ENCODE results near the gene TM9SF2. TPM values are rescaled to one million over a fixed set of nuclear protein-coding genes. Genes with fewer than 3 reads are reported as not detected.

TM9SF2 gene
- total RNA-seq, 2 experiments from 2014 or later = 37.2 to 38.2 TPM

- peaks cover 12% of the 10 kb centered on the region for H3K4me1 Mint-ChIP-seq (ENCODE audit: low read depth)
- POLR2A ChIA-PET = interaction anchor here (1.4 kb wide), 1 partner anchor 9 kb away, joined by 4 read pairs; no protein-coding TSS in a partner anchor
These were observed 53.9 kb downstream of the TM9SF2 start for GRCh38 chr13:99555149-99555548.

GRCh38 chr13:99556867-99557443, 55.7 kb downstream of the TM9SF2 start:
- Histone ChIP-seq H3K27ac (ENCODE audit: low read depth in 1 of 2, low read length in 2 of 2) (no peak overlapping the region), H3K4me3 (ENCODE audit: low read length) (no peak overlapping the region), H3K36me3 (ENCODE audit: insufficient read depth, low read length) (peaks cover 83% of the 10 kb centered on the region), H3K27me3 (ENCODE audit: control insufficient read depth in 1 of 2, insufficient read depth in 2 of 2, low read length in 2 of 2) (no peaks in the 10 kb centered on the region), H3K4me1 (ENCODE audit: insufficient read depth, low read length) (no peaks in the 10 kb centered on the region), H3K9me3 (ENCODE audit: control insufficient read depth in 1 of 2, insufficient read depth in 1 of 2, low read length in 2 of 2) (no peaks in the 10 kb centered on the region)
- DNase-seq (no peak), ATAC-seq (ENCODE audit: poor library complexity) (no peak)
- POLR2A ChIA-PET = no interaction called here
- Mint-ChIP-seq H3K27me3 (no peaks in the 10 kb centered on the region), H3K9me3 (no peaks in the 10 kb centered on the region), H3K4me3 (no peak overlapping the region), H3K36me3 (ENCODE audit: low read depth) (peaks cover 98% of the 10 kb centered on the region), H3K4me1 (ENCODE audit: low read depth) (peaks cover 7% of the 10 kb centered on the region), H3K27ac (peak overlapping the region; percentile 29)
- TF ChIP-seq, protein P1, sequence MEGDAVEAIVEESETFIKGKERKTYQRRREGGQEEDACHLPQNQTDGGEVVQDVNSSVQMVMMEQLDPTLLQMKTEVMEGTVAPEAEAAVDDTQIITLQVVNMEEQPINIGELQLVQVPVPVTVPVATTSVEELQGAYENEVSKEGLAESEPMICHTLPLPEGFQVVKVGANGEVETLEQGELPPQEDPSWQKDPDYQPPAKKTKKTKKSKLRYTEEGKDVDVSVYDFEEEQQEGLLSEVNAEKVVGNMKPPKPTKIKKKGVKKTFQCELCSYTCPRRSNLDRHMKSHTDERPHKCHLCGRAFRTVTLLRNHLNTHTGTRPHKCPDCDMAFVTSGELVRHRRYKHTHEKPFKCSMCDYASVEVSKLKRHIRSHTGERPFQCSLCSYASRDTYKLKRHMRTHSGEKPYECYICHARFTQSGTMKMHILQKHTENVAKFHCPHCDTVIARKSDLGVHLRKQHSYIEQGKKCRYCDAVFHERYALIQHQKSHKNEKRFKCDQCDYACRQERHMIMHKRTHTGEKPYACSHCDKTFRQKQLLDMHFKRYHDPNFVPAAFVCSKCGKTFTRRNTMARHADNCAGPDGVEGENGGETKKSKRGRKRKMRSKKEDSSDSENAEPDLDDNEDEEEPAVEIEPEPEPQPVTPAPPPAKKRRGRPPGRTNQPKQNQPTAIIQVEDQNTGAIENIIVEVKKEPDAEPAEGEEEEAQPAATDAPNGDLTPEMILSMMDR (IDR thresholded peaks at IDR 0.05) = no peak
- intact Hi-C loops (cut with DNase I, micrococcal nuclease) = no loop called here
- CTCF ChIA-PET = no interaction called here

More at GRCh38 chr13:99555149-99555548, 53.9 kb downstream of the TM9SF2 start:
- no peaks in the 10 kb centered on the region for H3K4me1 ChIP-seq (ENCODE audit: insufficient read depth, low read length)
- no peaks in the 10 kb centered on the region for H3K9me3 ChIP-seq (ENCODE audit: control insufficient read depth in 1 of 2, insufficient read depth in 1 of 2, low read length in 2 of 2)
- TF ChIP-seq, protein P1 (IDR thresholded peaks at IDR 0.05) = no peak
- Mint-ChIP-seq H3K27ac (no peak overlapping the region), H3K36me3 (ENCODE audit: low read depth) (peaks cover 98% of the 10 kb centered on the region), H3K9me3 (no peaks in the 10 kb centered on the region), H3K27me3 (no peaks in the 10 kb centered on the region), H3K4me3 (no peak overlapping the region)
- no peak overlapping the region for H3K4me3 ChIP-seq (ENCODE audit: low read length)
- peaks cover 91% of the 10 kb centered on the region for H3K36me3 ChIP-seq (ENCODE audit: insufficient read depth, low read length)
- CTCF ChIA-PET = interaction anchor here (1.1 kb wide), 1 partner anchor 14 kb away, joined by 3 read pairs; no protein-coding TSS in a partner anchor
- no peak for DNase-seq
- intact Hi-C loops (cut with DNase I, micrococcal nuclease) = no loop called here
- no peaks in the 10 kb centered on the region for H3K27me3 ChIP-seq (ENCODE audit: control insufficient read depth in 1 of 2, insufficient read depth in 2 of 2, low read length in 2 of 2)
- H3K27ac ChIP-seq (ENCODE audit: low read depth in 1 of 2, low read length in 2 of 2) = no peak overlapping the region
- no peak for ATAC-seq (ENCODE audit: poor library complexity)

DNA sequence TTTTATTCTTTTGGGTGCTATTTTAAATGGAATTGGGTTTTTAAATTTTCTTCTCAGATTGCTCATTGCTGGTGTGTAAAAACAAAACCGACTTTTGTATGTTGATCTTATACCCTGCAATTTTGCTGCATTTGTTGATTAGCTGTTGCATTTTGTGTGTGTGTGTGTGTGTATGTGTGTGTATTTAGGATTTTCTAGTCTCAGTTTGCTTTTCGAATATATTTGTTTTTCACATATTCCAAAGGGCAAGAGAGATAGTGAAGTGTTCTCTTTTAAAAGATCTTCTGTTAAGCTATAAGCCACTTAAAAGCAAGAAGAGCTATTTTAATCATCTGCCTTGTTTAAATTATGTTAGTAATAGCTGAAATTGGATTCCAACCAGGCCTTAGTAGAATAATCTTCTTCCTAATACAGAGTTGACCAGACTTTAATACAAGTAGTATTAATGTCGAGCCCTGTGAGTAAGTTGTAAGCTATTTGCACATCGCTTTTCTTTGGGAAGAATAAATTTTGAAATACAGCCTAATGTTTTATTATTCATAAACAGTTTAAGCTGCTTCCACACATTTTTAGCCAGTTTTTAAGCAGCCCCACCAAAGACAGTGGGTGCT, 57.4 kb downstream of the TM9SF2 start:
- intact Hi-C loops (cut with DNase I, micrococcal nuclease) = no loop called here
- Mint-ChIP-seq H3K4me1 (ENCODE audit: low read depth) (peaks cover 7% of the 10 kb centered on the region), H3K27me3 (no peaks in the 10 kb centered on the region), H3K27ac (no peak overlapping the region), H3K4me3 (no peak overlapping the region), H3K9me3 (no peaks in the 10 kb centered on the region), H3K36me3 (ENCODE audit: low read depth) (peaks cover 98% of the 10 kb centered on the region)
- TF ChIP-seq, protein P1 (IDR thresholded peaks at IDR 0.05) = no peak
- Histone ChIP-seq H3K27ac (ENCODE audit: low read depth in 1 of 2, low read length in 2 of 2) (no peak overlapping the region), H3K36me3 (ENCODE audit: insufficient read depth, low read length) (peaks cover 71% of the 10 kb centered on the region), H3K9me3 (ENCODE audit: control insufficient read depth in 1 of 2, insufficient read depth in 1 of 2, low read length in 2 of 2) (no peaks in the 10 kb centered on the region), H3K4me1 (ENCODE audit: insufficient read depth, low read length) (no peaks in the 10 kb centered on the region), H3K4me3 (ENCODE audit: low read length) (no peak overlapping the region), H3K27me3 (ENCODE audit: control insufficient read depth in 1 of 2, insufficient read depth in 2 of 2, low read length in 2 of 2) (no peaks in the 10 kb centered on the region)
- ChIA-PET POLR2A (interaction anchor here (2.1 kb wide), 1 partner anchor 16 kb away, joined by 5 read pairs; no protein-coding TSS in a partner anchor), CTCF (no interaction called here)
- no peak for DNase-seq
- ATAC-seq (ENCODE audit: poor library complexity) = no peak

All from CD4-positive, alpha-beta T cell (primary cell).